HG02938 (cell line): ENCODE measurements around the gene PFDN1.
A peak's percentile ranks its signal among the peaks of the same experiment; 100 is the strongest.

Source experiments
- ATAC-seq: cut with Tn5 transposase; IDR thresholded peaks from one replicate; pipeline ENCODE4 v1.9.1; 2021; ENCODE audit warnings: mild to moderate bottlenecking, moderate library complexity; ENCODE audit not compliant: unreplicated experiment

PFDN1 gene

DNA sequence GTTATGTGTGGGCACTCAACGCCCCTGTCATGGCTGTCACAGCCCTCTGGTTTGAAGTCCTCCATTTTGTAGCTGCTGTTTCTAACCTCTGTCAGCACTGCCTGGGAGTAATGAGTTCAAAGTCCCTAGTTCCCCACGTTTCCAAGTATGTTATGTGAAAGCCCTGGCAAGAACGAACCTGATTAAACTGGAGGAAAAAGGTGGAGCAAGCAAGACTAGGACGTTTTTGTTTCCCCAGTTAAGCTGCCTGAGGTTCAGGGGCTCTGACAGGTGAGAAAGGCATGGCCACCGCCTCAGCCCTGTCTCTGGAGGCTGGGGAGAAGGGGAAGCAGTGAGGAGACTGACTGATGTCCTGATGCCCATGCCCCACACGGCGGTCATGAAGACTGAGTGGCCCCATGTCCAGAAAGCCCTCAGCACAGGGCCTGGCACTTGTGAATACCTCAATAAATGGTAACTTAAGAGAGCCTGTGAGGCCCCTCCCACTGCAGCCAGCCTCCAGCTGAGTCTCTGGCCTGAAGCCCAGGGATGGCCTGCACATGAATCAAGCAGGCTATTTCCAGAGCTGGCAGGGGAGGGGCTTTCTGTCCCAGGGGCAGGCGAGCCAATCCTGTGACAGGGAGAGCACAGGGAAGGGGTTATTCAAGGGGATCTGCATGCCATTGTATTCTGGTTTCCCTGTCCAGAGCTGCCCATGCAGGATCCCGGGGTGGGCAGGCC is 61.8 kb downstream of the PFDN1 start:
- no peak for ATAC-seq

DNA sequence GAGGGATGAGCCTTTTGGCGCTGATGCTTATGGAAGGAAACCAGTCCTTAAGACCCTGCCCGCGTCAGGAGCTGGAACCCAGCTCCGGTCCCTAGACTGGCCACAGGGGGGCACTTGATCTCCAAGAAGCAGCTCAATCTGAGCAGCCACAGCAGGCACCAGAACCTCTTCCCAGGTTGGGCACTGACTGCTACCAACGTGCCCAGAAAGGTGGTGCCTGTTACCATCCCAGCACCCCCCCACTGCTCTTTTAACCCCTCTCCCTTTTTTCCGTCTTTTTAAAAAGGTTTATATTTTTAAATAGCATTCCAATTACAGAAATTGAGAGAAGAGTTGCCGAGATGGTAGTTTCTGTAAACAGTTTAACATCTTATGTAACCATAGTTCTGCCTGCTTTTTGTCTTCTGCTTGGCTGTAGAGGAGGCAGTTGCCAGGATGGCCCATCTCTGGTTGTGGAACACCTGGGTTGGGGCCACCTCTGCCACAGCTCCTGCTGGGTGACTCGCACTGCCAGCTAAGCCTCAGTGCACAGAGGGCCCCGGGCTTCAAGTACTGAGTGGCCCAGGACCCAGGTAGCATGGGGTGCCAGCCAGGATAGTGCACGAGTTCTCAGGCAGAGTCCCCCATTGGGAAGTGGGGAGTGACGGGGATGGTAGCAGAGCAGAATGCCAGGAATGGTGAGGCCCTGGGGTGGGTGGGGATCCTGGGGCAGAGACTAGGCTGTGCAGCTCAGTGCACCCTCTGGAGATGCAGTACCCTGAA is 62.8 kb downstream of the PFDN1 start:
- ATAC-seq, result peak; percentile 49

DNA sequence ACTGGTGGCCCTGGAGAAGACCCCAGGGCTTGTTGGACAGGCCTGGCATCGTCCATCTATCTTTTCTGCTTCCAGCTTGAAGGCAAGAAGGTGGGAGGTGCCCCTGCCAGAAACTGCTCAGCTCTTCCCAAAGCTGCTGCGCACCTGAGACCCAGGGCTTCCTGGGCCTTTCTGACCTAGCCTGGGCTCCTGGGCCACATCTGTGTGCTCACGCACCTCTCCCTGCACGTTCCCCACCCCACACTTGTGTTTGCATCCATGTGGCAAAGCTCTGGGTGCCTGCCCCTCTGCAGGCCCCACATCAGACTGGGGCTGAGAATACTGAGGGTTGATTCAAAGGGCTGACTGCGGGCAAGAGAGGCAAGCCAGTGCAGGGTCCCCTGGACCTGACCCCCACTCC is 63.4 kb downstream of the PFDN1 start:
- no peak for ATAC-seq

DNA sequence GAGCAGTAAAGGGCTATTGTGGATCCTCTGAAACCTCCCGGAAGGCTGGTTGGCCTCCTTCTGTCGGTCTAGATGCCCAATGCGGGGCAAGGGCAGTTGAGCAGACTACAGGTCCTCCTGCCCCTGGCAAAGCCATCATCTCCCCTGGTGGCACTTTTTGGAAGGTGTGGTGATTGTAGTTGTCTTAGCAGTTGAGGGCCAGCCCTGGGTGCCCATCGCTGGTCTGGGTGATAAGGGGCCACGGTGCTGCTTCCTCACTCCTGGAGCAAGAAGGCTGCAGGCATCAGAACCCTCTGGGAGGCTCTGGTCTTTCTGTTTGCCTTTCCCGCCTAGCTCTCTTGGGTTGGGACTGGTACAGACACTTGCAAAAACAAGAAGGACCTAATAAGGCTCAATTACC is 64.1 kb downstream of the PFDN1 start:
- no peak for ATAC-seq

DNA sequence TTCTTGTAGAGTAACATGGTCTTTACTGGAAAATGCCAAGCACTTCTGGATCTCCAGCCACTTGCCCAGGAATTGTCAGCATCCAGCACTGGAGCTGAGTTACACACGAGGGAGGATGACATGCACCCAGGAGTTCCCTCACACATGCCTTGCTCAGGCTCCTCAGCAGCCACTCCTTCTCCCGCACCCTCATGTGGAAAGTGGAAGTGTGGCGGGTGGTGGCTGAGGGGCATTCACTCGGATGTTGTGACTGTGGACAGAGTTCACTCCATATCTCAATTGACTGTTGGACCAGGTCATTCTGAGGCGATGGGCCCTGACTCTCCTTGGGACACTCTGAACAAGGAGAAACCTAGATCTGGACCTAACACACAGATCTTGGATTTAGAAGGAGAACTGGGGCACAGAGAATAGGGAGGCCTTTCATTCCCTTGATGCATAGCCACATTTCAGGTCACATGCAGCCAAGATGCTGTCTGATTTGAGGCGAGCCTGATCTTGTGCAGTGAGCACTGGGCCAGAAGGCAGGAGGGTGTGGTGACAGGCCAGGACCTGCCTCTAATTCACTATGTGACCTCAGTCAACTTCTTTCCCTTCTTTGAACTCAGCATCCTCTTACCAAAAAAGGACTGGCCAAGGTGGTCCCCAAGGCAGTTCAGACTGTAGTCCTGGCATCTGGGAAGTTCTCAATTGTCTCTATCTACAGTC is 65.9 kb downstream of the PFDN1 start:
- ATAC-seq, result no peak

DNA sequence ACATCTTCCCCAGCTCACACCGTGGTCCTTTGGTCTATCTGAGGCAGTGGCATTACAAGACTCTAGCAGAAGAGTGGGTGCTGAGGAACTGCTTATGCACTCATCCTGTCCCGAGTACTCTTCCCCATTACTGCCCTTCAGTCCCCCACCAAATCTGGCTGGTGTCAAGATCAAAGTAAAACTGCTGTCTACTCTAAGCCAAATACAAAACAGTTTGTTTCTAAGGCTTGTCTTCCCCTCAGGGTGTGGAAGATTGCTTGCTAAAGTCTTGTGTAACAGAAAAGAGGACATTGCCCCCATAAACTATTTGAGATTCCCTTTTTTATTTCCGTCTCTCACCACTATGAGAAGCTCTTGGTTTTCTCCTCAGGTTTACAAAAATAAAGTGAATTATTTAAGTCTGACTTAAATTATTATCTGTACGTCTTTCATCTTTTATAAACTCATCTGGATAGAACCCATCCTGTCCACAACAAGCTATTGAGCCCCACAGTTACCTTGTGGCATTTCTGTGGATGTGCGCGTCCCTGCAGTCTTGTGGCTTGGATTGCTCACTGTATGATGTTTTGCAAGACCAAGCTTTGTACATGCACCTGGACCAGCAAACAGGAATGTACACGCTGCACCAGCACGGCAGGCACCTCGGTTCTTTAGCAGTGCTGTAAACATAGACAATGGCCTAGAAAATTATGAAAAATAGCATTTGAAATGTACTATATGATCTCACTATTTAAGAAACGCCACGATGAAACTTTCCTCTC is 66.9 kb downstream of the PFDN1 start:
- no peak for ATAC-seq

DNA sequence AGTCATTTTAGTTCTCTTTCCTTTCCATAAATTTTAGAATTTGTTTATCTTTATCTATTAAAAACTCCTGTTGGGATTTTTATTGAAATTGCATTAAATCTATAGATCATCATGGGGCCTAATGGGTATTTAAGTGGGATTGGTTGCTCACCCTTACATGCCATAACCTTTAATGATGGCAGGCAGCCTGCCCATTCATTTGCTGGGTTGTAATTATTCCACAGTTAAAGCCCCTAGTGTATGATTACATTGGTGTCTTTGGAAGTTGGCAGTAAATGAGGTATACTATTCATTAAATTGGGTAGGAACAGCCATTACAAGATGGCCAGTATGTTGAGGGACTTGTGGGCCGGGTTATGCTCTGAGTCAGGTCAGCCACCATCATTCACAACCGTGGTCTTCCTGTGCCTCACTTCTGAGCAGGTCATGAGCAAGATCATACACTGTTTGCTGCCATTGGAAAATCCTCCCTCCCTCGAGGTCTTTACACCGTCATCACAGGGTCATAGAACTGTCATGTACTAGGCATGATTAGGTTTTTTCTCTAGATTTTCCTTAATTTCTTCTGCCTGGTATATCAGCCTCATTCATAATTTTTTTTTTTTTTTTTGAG is 68.4 kb downstream of the PFDN1 start:
- no peak for ATAC-seq

DNA sequence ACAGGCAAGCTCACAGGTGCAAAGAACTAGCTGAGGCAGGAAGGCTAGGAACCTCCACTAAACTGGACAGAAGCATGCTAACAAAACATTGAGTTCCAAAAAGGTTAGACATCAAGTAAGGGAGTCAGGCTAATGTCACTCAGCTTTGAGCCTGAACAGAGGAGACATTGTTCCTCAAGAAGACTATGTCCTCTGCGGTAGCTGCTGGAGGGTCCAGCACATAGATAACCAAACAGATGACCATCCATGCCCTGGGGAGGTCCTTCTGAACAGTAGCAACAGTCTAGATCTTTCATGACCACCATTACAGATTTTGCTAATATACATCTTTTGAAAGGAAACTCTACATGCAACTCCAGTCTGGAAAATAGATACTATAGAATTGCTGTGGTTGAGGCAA is 70.2 kb downstream of the PFDN1 start:
- ATAC-seq, result no peak

DNA sequence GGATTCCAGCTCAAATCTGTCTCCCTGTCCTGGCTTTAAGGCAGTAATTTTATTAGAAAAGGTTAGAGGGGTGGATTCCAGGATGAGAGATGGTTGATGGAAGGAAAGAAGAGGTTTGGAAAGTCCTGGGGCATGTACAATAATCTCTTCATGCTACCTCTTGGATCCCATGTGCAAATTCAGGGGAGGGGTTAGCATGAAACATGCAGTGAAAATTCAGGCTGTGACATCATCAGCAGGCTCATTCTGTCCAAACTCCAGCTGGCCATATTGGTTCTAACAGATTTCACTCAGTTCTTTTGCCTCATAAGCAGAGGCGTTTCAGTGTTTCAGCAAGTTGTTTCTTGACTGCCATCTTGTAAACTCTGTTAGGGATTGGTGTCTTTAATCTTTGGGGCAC is 72.5 kb downstream of the PFDN1 start:
- ATAC-seq, result no peak

DNA sequence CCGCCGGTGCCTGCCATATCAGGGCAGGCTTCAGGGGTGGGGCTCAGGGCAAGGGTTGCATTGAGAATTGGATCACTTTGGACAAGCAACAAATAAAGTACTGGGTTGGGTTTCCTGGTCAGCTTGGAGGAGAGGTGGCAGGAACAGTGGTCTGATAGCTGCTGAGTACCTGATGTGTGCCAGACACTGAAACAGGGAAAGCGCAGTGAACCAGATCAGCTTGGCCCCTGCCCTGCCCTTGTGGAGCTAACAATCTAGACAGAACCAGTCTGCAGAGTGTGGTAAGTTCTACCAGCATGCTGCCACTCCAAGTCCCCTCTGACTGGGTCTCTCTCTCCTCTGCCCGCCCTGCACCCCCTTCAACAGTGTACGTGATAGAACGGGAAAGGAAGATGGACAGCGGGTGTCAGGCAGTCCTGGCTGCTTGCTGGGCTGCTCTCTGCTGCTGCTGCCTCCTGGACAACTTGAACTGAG is 74.5 kb downstream of the PFDN1 start:
- no peak for ATAC-seq

DNA sequence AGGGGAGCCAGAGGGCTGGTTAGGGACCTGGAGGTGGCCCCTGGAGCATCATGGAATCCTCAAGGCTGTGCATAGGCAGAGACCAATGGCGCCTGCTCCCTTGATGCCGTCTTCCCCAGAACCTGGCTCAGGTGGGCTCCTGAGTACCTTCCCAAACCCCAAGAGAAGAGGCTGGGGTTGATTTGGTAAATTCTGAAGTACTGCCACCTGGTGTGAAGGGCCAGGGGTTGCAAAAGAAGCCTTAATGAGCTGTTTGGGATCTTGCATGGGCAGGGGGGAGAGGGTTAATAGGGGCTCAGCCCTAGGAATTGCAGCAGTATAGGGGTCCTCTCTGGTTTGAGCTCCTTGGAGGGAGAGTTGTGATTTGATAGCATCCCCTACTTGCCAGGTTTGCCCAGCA is 75.9 kb downstream of the PFDN1 start:
- ATAC-seq, result no peak

DNA sequence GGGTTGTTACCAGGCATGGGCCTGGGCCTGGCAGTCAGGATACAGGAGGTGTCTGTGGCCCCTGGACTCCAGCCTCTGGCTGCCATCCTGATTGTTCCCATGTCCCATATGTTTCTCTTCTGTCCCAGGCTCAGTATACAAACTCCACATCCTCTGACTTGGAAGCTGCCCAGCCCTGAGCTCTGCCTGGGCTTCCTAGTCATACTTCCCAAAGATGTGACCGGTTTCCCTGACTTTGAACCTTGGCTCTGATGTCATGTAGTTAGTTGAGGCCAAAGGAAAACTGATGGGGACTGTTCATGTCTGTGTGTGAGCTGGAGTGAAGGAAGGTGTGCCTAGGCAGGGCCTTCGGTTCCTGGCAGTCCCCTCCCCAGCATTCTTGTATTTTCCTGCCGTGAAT is 77.5 kb downstream of the PFDN1 start:
- ATAC-seq, result no peak

DNA sequence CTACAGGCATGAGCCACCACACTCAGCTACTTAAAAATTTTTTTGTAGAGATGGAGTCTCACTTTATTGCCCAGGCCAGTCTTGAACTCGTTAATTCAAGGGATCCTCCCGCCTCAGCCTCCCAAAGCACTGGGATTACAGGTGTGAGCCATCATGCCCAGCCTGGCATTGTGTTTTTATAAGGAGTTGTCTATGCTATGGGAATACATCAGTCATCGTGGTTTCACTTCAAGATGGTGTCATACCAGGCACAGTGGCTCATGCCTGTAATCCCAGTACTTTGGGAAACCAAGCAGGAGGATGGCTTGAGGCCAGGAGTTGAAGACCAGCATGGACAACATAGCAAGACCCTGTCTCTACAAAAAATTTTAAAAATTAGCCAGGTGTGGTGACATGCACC is 78.2 kb downstream of the PFDN1 start:
- ATAC-seq, result no peak

DNA sequence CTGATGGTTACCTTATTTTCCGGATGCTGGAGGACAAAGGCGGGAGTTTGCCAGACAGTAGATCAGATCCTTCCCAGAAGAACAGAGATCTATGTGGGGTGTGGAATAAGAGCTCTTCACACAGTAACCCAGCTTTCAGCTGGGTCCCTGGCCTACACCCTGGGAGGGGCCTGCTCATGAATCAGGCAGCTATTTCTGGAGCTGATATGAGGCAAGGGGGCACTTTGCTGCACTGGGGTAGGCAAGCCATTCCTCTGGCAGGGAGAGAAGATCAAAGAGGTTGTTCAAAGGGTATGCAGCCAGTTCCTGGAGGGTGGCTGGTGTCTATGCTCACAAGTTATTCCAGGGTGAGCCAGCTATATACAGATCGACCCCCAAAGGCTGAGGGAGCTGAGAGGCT is 79.3 kb downstream of the PFDN1 start:
- ATAC-seq, result no peak

DNA sequence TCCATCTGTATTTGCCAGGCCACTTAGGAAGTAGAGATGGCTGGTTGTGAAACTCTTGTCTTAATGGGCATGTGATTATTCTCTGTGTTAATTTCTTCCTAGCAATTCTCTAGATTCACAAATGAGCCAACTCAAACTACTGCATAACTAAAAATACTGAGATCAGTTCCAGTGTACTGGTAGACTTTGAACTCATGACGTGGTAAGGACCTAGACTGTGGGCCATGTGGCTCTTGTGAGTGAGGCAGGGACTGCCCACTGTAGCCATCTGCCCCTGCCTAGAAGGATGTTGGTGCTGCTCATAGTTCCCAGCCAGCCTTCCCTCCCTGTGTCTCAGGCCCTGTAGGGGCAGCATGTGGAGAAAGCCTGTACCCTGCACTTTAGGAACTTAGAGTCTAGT is 80.5 kb downstream of the PFDN1 start:
- no peak for ATAC-seq

DNA sequence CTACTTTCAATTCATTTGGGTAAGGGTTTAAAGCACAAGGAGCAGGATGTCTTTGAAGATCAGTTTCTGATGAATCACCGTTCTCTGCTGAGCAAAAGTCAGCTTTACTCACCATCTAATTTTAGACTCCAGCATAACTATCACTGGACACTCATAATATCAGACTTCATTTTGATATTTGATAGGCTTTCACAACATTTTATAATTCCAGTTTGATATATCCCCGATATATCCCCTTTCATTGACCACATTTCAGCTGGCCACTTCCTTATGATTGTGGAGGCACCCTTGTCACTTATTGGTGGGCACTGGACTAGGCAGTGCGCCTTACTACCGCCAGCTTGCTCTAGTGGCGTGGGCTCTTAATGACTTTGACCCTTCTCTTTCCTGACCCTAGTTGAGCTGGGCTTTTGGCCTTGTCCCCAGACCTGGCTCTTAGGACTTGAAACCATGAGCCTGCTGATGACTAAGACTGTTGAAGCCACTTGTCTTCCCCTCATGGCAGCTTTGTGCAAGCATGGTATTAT is 81.1 kb downstream of the PFDN1 start:
- peak; percentile 56 for ATAC-seq

DNA sequence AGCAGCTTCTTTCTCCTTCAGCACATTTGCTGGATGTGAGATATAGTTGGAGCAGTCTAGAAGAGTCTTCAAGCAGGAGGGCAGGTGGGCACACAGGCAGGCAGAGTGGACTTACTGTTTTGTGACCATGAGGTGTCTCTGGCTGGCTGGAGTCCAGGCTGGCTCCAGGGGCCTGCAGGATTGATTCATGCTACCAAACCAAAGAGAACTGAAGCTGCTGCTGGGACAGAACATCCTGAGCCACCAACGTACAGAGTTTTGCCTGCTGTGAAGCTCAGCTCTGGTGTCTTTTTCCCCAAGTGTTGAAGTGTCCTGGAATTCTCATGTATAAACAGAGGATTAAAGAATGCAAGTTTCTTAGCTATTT is 82.2 kb downstream of the PFDN1 start:
- no peak for ATAC-seq

DNA sequence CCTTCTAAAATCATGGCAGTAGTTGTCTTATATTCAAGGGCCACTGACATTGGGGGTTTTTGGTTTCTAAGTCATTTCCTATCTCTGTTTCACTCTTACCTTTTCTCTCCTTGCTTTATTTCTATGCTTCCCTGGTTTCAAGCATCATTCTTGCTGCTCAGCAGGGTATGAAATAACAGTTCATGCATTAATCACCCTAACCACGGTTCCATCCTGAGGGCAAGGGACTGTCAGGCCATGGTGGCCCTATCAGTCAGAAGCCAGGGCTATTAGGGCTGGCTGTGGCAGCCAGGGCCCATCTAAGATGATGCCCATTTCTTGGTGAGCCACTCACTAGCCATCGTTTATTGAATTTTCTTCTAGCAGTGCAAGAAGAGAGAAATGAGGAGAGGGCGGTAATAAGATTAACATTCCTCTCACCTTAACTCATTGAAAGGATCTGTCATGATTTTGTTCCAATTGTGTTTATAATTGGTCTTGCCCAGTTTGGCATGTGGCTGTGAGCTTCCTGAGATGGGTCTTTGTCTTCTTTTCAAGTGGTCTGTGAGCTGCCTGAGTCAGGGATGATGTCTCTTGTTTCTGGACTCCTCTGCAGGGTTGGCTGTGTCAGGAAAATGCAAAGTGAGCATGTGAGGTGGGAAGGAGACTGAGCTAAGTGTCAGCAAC is 82.7 kb downstream of the PFDN1 start:
- no peak for ATAC-seq

DNA sequence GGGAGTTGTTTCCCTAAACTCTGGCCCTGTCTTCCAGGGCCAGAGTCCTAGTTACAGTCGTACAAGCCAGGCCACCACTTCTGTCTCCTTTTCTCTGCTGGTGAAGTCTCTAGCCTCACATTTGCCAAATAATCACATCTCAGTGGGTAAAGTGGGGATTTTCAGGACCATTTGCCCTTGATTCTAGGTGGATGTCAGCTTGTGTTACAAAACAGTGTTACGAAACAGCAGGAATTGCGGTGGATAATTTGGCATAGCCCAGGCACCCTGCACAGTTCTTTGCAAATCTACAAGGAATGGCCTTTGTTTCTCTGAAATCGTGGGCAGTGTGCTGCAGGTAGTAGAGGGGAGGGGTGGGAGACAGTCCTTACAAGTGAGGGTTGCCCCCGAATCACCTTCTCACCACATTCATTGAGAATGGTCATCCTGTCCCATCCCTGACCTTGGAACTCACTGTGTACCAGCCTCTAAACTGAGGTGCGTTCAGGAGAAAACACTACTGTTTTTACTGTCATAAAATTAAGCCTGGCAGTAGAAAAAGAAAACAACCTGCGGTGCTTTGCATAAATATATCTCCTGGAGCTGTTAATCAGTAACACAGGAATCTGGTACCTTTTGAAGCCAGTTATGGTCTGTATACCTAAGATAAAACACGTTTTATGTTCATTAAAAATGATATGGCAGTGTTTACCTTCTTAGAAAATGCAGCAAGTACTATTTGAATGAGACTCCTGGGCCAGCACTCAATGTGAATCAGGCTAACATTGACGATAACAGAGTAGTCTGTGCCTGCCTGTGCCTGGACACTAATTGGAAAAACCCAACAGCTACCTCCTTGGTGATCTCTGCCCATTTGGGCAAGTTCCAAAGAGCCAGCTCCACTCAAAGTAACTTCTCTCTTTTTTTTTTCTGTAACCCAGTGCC is 83.6 kb downstream of the PFDN1 start:
- no peak for ATAC-seq
